Osteocyte (in vitro differentiated cells): ENCODE measurements around the gene MRPS17. TPM values are rescaled to one million over a fixed set of nuclear protein-coding genes. Genes with fewer than 3 reads are reported as not detected.
"Not testable (repeated sequence)": the region's sequence is repeated elsewhere in the genome, so short reads cannot be mapped to it uniquely, and the experiment has no call there.

Experiments
- DNase-seq: peaks from one replicate; pipeline ENCODE4 v3.0.0; 2021; ENCODE audit warnings: mixed read lengths; ENCODE audit not compliant: unreplicated experiment; ENCODE audit errors: extremely low spot score
- H3K27ac Mint-ChIP-seq: one replicate; pipeline ENCODE4 v1.8.0; 2021; ENCODE audit warnings: mild to moderate bottlenecking, mixed read lengths; ENCODE audit not compliant: unreplicated experiment
- H3K27me3 Mint-ChIP-seq: one replicate; pipeline ENCODE4 v1.8.0; 2021; ENCODE audit warnings: mixed read lengths; ENCODE audit not compliant: unreplicated experiment
- H3K36me3 Mint-ChIP-seq: one replicate; pipeline ENCODE4 v1.8.0; 2021; ENCODE audit warnings: mixed read lengths; ENCODE audit not compliant: unreplicated experiment
- H3K4me1 Mint-ChIP-seq: one replicate; pipeline ENCODE4 v1.8.0; 2021; ENCODE audit warnings: mixed read lengths; ENCODE audit not compliant: unreplicated experiment
- H3K4me3 Mint-ChIP-seq: one replicate; pipeline ENCODE4 v1.8.0; 2021; ENCODE audit warnings: mild to moderate bottlenecking, moderate library complexity, mixed read lengths; ENCODE audit not compliant: unreplicated experiment
- H3K9me3 Mint-ChIP-seq: one replicate; pipeline ENCODE4 v1.8.0; 2021; ENCODE audit warnings: mixed read lengths; ENCODE audit not compliant: unreplicated experiment
- CTCF ChIP-seq: fragments of 200-600 bp; sonication (generic); IDR thresholded peaks from 2 replicates; pipeline ENCODE4 v1.5.0; 2021; ENCODE audit warnings: antibody characterized with exemption, mild to moderate bottlenecking, moderate library complexity
- total RNA-seq: library from RNA; stranded (reverse); gene quantifications from 2 replicates; pipeline ENCODE4 v1.2.1, GENCODE V29; 2021

Gene MRPS17
- total RNA-seq, 1 donor from 2014 or later, result 13.6 TPM

- TF ChIP-seq CTCF, result no peak
- peaks cover 4% of the 10 kb centered on the region for H3K9me3 Mint-ChIP-seq
- no peak for DNase-seq
- peaks cover 34% of the 10 kb centered on the region for H3K36me3 Mint-ChIP-seq
- H3K27ac Mint-ChIP-seq, result no peak overlapping the region
- no peaks in the 10 kb centered on the region for H3K4me1 Mint-ChIP-seq
- no peaks in the 10 kb centered on the region for H3K27me3 Mint-ChIP-seq
- no peak overlapping the region for H3K4me3 Mint-ChIP-seq
These were observed 23.5 kb upstream of the MRPS17 start for GRCh38 chr7:55928006-55928767.

- Mint-ChIP-seq H3K4me3 (no peak overlapping the region), H3K27ac (no peak overlapping the region), H3K36me3 (peaks cover 22% of the 10 kb centered on the region), H3K4me1 (no peaks in the 10 kb centered on the region), H3K27me3 (no peaks in the 10 kb centered on the region), H3K9me3 (peaks cover 12% of the 10 kb centered on the region)
- DNase-seq, result no peak
- TF ChIP-seq CTCF, result no peak
These were observed 20.1 kb upstream of the MRPS17 start for GRCh38 chr7:55931421-55932151.

DNA sequence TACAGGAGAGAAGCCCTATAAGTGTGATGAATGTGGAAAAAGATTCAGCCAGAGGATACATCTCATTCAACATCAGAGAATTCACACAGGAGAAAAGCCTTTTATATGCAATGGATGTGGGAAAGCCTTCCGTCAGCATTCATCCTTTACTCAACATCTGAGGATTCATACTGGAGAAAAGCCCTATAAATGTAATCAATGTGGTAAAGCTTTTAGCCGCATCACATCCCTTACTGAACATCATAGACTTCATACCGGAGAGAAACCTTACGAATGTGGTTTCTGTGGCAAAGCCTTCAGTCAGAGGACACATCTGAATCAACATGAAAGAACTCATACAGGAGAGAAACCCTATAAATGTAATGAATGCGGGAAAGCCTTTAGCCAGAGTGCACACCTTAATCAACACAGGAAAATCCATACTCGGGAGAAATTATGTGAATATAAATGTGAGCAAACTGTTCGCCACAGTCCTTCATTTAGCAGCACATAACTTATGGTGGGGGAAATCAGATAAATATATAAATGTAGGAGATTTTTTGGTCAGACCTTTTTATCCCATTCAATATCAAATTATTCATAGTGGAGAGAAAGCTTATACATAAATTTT is 12.1 kb upstream of the MRPS17 start:
- H3K4me1 Mint-ChIP-seq, result no peaks in the 10 kb centered on the region
- peaks cover 23% of the 10 kb centered on the region for H3K36me3 Mint-ChIP-seq
- no peak overlapping the region for H3K4me3 Mint-ChIP-seq
- no peaks in the 10 kb centered on the region for H3K27me3 Mint-ChIP-seq
- no peak overlapping the region for H3K27ac Mint-ChIP-seq
- H3K9me3 Mint-ChIP-seq, result peaks cover 32% of the 10 kb centered on the region
- DNase-seq, result no peak
- no peak for TF ChIP-seq CTCF

DNA sequence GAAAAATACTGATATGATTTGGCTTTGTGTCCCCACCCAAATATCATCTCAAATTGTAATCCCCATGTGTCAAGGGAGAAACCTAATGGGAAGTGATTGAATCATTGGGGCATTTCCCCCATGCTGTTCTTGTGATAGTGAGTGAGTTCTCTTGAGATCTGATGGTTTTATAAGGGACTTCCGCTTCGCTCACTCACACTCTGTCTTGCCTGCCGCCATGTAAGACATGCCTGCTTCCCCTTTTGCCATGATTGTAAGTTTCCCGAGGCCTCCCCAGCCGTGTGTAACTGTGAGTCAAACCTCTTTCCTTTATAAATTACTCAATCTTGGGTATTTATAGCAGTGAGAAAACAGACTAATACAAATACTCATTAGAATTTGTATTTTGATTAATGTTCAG is 5.1 kb upstream of the MRPS17 start:
- H3K36me3 Mint-ChIP-seq, result peaks cover 6% of the 10 kb centered on the region
- no peak for TF ChIP-seq CTCF
- peaks cover 20% of the 10 kb centered on the region for H3K9me3 Mint-ChIP-seq
- H3K27ac Mint-ChIP-seq, result no peak overlapping the region
- no peak for DNase-seq
- peaks cover under 1% of the 10 kb centered on the region for H3K4me1 Mint-ChIP-seq
- no peaks in the 10 kb centered on the region for H3K27me3 Mint-ChIP-seq
- H3K4me3 Mint-ChIP-seq, result no peak overlapping the region

- not testable (repeated sequence) for H3K27me3 Mint-ChIP-seq, H3K9me3 Mint-ChIP-seq, DNase-seq
- peaks cover 12% of the 10 kb centered on the region for H3K36me3 Mint-ChIP-seq
- peak overlapping the region; percentile 99 for H3K4me3 Mint-ChIP-seq
- H3K4me1 Mint-ChIP-seq, result peaks cover 14% of the 10 kb centered on the region
- peak overlapping the region; percentile 95 for H3K27ac Mint-ChIP-seq
These were observed 635 bp downstream of the MRPS17 start for GRCh38 chr7:55952352-55952671.
